Glomerular endothelial cell (primary cell): ENCODE data around the gene ADCY7. TPM values are rescaled to one million over a fixed set of nuclear protein-coding genes. Genes with fewer than 3 reads are reported as not detected.

Source experiments
- DNase-seq: peaks from one replicate; pipeline ENCODE4 v3.0.0-alpha.2; 2011; ENCODE audit warnings: low read depth, low spot score; ENCODE audit errors: extremely low read depth
- total RNA-seq: library from RNA; depleted of rRNA; stranded (reverse); fragments of >200 nt; gene quantifications from 2 replicates; pipeline ENCODE4 v1.2.3, GENCODE V29; 2015

The ADCY7 gene
- total RNA-seq, 1 donor from 2014 or later: 15.2 TPM

GRCh38 chr16:50296807-50297206 lies 30.5 kb downstream of the ADCY7 start:
- no peak for DNase-seq

- no peak for DNase-seq
Observed at GRCh38 chr16:50297301-50298074, 31.1 kb downstream of the ADCY7 start.

- DNase-seq: no peak
Observed at GRCh38 chr16:50298075-50298460, 31.7 kb downstream of the ADCY7 start.

- no peak for DNase-seq
Observed at GRCh38 chr16:50298591-50299507, 32.5 kb downstream of the ADCY7 start.

- DNase-seq: no peak
Observed at GRCh38 chr16:50299508-50300105, 33.3 kb downstream of the ADCY7 start.

GRCh38 chr16:50300942-50301625 lies 34.7 kb downstream of the ADCY7 start:
- DNase-seq: no peak

GRCh38 chr16:50301626-50302471 lies 35.5 kb downstream of the ADCY7 start:
- no peak for DNase-seq

- no peak for DNase-seq
Observed at GRCh38 chr16:50302472-50303005, 36.2 kb downstream of the ADCY7 start.

GRCh38 chr16:50303041-50303604 lies 36.8 kb downstream of the ADCY7 start:
- DNase-seq: no peak

- no peak for DNase-seq
Observed at GRCh38 chr16:50303605-50304466, 37.5 kb downstream of the ADCY7 start.

- DNase-seq: no peak
Observed at GRCh38 chr16:50304467-50305440, 38.4 kb downstream of the ADCY7 start.

- DNase-seq: no peak
Observed at GRCh38 chr16:50305441-50306061, 39.2 kb downstream of the ADCY7 start.

GRCh38 chr16:50306287-50306686 lies 39.9 kb downstream of the ADCY7 start:
- DNase-seq: no peak

GRCh38 chr16:50308237-50308965 lies 42.0 kb downstream of the ADCY7 start:
- DNase-seq: no peak

GRCh38 chr16:50309156-50309526 lies 42.8 kb downstream of the ADCY7 start:
- no peak for DNase-seq
